ENCODE data around the gene FGD3.

Gene FGD3

DNA sequence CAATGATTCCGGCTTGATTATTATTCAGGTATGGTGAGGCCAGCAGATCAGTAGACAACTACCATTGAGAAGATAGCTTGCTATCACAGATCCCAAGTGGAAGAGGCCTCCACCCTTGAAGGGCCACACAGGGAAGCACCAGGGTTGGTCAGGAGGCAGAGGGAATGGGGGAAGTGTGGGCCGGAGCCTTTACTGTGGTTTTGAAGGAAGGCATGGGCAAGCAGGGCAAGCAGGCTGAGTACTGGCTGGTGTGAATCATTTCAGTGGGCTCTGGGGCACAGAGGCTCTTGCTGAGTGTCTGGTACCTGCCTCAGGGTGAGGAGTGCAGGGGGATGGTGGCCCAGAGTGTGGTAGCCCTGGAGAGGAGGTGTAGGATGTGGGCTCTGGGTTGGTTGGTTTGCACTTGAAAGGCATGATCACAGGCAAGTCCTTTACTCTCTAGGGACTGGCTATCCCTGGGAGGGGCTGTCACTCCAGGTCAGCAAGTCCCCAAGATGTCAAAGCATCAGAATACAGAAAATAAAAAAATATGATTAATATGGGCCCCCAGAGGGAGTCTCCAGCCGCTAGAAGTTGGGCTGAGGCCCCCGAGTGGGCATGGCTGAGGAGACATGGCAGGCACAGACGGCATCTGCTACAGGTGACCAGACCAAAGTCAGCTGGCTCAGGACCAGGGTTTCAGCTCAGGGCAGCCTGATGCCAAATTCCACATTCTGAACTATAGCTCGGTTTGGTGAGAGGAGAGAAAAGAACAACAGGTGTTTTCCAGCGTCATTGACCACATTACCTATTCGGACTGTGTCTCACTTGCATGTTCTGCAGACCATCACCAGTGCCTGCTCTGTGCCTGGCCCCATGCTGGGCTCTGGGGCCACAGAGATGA, 101.5 kb downstream of the FGD3 start:
- no peak overlapping the region for H3K4me3 ChIP-seq (replicated peaks; ENCODE audit: low read depth, low read length)
- TF ChIP-seq, protein P1, sequence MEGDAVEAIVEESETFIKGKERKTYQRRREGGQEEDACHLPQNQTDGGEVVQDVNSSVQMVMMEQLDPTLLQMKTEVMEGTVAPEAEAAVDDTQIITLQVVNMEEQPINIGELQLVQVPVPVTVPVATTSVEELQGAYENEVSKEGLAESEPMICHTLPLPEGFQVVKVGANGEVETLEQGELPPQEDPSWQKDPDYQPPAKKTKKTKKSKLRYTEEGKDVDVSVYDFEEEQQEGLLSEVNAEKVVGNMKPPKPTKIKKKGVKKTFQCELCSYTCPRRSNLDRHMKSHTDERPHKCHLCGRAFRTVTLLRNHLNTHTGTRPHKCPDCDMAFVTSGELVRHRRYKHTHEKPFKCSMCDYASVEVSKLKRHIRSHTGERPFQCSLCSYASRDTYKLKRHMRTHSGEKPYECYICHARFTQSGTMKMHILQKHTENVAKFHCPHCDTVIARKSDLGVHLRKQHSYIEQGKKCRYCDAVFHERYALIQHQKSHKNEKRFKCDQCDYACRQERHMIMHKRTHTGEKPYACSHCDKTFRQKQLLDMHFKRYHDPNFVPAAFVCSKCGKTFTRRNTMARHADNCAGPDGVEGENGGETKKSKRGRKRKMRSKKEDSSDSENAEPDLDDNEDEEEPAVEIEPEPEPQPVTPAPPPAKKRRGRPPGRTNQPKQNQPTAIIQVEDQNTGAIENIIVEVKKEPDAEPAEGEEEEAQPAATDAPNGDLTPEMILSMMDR (IDR thresholded peaks at IDR 0.05; ENCODE audit: low read depth, low read length, missing control alignments), result no peak
- DNase-seq (ENCODE audit: extremely low read depth, low read depth), result no peak

DNA sequence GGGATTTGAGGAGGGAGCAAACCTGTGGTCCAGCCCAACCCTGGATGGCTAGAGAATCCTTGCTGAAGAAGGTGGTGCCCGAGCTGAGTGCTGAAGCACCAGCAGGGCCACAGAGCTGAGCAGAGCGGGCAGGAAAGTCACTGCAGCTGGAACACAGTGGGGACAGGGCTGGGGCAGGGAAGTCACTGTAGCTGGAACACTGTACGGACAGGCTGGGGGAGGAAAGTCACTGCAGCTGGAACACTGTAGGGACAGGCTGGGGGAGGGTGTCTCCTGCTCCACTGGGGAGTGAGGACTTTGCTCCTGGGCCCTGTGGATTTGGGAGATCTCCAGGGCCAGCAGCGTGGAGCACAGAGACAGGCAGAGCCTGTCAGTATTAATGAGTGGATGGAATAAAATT, 102.2 kb downstream of the FGD3 start:
- no peak overlapping the region for H3K4me3 ChIP-seq (replicated peaks; ENCODE audit: low read depth, low read length)
- no peak for DNase-seq (ENCODE audit: extremely low read depth, low read depth)
- TF ChIP-seq, protein P1 (IDR thresholded peaks at IDR 0.05; ENCODE audit: low read depth, low read length, missing control alignments), result no peak

DNA sequence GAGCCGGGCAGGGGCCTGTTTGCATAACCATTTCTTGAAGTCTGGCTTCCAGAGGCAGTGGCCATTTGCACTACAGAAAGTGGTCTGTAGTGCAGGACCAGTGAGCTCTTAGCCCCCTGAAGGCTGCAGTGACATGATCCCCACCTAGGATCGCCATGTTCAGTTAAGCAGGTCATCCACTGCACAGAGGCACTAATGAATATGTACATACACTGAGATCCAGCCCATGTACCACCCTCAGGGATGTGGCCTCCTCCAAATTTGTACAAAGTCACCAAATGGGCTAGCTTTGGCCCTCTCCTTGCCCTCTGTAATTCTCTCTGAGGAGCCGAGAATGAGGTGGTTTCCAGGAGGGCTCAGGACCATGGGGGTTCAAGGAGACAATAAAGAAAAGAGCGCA, 102.9 kb downstream of the FGD3 start:
- DNase-seq (ENCODE audit: extremely low read depth, low read depth), result no peak
- TF ChIP-seq, protein P1 (IDR thresholded peaks at IDR 0.05; ENCODE audit: low read depth, low read length, missing control alignments), result no peak
- no peak overlapping the region for H3K4me3 ChIP-seq (replicated peaks; ENCODE audit: low read depth, low read length)

DNA sequence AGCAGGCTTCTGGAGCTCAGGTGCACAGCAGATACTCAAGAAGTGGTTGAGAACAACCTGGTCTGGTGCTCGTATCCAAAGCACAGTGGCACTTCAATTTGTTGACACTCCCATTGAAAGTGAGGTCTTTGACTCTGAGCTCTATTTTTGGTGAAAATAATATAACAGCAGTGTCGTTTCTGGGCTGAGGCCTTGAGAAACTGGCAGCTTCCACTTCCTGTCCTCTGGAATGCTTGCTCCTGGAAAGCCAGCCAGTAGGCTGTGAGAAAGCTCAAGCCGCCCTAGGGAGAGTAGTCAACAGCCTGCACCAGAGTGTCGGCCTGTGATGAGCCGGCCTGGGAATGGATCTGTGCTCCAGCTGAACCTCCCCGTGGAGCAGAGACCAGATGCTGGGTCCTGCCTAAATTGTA, 104.4 kb downstream of the FGD3 start:
- DNase-seq (ENCODE audit: extremely low read depth, low read depth), result no peak
- H3K4me3 ChIP-seq (replicated peaks; ENCODE audit: low read depth, low read length), result no peak overlapping the region
- TF ChIP-seq, protein P1 (IDR thresholded peaks at IDR 0.05; ENCODE audit: low read depth, low read length, missing control alignments), result no peak

DNA sequence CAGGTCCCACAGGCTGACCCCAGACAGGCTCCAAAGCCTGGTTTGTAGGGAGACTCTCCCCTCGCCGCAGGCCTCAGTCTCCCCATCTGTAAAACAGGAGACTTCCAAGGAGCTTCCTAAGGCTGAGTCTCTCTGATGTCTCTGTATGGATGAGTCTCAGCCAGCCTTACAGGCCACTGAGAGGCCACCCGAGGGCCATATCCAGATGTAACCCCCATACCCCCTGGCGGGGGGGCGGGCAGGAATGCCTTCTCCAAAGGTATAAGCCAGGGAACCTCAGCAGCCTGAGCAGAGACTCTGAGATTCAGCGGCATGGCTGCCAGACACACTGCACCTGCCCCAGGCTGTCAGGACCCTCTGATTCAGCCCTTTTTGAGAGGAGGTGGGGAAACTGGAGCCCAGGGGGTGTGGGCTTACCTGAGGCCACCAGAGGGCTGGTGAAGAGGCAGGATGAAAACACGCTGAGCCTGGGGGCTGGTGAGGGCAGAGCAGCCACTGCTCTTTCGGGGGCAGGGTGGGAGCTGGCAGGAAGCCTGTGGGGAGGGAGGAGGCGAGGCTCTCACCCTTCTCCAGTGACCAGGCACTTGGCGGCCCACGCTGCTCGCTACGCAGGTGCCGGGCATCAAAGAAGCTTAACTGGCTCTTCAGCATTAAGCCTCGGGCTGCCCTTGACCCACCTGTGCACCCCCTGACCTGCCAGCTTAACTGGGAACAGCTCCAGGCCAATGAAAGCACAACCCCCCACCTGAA, 105.6 kb downstream of the FGD3 start:
- TF ChIP-seq, protein P1 (IDR thresholded peaks at IDR 0.05; ENCODE audit: low read depth, low read length, missing control alignments), result no peak
- no peak overlapping the region for H3K4me3 ChIP-seq (replicated peaks; ENCODE audit: low read depth, low read length)
- DNase-seq (ENCODE audit: extremely low read depth, low read depth), result no peak

DNA sequence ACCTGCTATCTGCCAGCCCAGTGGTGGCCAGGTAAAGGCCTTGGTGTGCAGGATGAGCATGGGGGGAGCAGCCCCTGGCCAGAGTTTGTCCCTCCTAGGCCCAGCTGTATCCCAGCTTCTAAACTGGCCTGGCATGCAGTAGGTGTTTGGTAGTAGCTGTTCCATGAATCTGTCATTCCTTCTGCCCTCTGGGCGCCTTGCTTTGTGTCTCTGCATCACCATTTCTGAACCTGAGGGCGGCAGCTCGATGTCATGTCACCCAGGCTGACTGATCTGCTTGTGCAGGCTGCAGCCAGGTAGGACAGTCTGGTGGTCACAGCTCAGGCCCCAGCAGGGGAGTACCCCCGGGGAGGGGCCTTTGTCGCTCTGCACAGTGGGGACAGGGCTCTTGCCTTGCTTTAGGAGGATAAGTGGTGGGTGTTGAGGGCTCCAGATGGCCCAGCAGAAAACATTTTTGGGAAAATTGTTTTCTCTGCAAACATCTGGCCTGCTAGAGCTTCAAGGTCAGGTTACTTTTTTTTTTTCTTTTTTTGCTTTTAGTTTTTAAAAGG, 106.5 kb downstream of the FGD3 start:
- TF ChIP-seq, protein P1 (IDR thresholded peaks at IDR 0.05; ENCODE audit: low read depth, low read length, missing control alignments), result no peak
- no peak for DNase-seq (ENCODE audit: extremely low read depth, low read depth)
- H3K4me3 ChIP-seq (replicated peaks; ENCODE audit: low read depth, low read length), result no peak overlapping the region

Data from HFF-Myc (cell line).